Small intestine (tissue), 7 donors: ENCODE measurements around the gene CFAP45. TPM values are rescaled to one million over a fixed set of nuclear protein-coding genes. Genes with fewer than 3 reads are reported as not detected.
A peak's percentile ranks its signal among the peaks of the same experiment; 100 is the strongest.

Source experiments
- DNase-seq, 2 donors: peaks; one replicate each; pipeline versions ENCODE4 v3.0.0 to v3.0.0-alpha.2; 2013
- FAIRE-seq: peaks from 2 replicates; lab custom pipeline; 2012; peaks lifted over from hg19 to GRCh38; lab: Jason Lieb, UNC
- H3K27ac ChIP-seq, 3 donors: one replicate each; pipeline ENCODE4 v1.5.1; 2013; ENCODE audit warnings: low read length in 2 of 3, mild to moderate bottlenecking in 2 of 3, control low read depth in 1 of 3, inconsistent platforms in 1 of 3, low read depth in 1 of 3, moderate library complexity in 1 of 3
- H3K27me3 ChIP-seq, 3 donors: one replicate each; pipeline ENCODE4 v1.6.1; 2013; ENCODE audit warnings: low read length in 3 of 3, inconsistent platforms in 1 of 3; ENCODE audit not compliant: control insufficient read depth in 3 of 3, insufficient read depth in 3 of 3
- H3K36me3 ChIP-seq, 3 donors: one replicate each; pipeline ENCODE4 v1.6.1; 2013; ENCODE audit warnings: low read length in 3 of 3, inconsistent platforms in 1 of 3, low read depth in 1 of 3, mild to moderate bottlenecking in 1 of 3, moderate library complexity in 1 of 3; ENCODE audit not compliant: control insufficient read depth in 3 of 3, insufficient read depth in 2 of 3
- H3K4me1 ChIP-seq, 3 donors: one replicate each; pipeline ENCODE4 v1.6.1; 2013; ENCODE audit warnings: low read length in 2 of 3, inconsistent platforms in 1 of 3, low read depth in 1 of 3, mild to moderate bottlenecking in 1 of 3, moderate library complexity in 1 of 3; ENCODE audit not compliant: control insufficient read depth in 3 of 3, insufficient read depth in 2 of 3
- H3K4me3 ChIP-seq, 3 donors: one replicate each; pipeline ENCODE4 v1.5.1; 2013; ENCODE audit warnings: low read length in 3 of 3, control low read depth in 1 of 3, inconsistent platforms in 1 of 3, low read depth in 1 of 3, mild to moderate bottlenecking in 1 of 3, moderate library complexity in 1 of 3
- H3K9me3 ChIP-seq, 2 donors: one replicate each; pipeline ENCODE4 v1.6.1; 2013; ENCODE audit warnings: low read depth in 1 of 2, low read length in 1 of 2; ENCODE audit not compliant: control insufficient read depth in 2 of 2, insufficient read depth in 1 of 2
- WGBS, 3 donors: extraction: QIAGEN DNeasy Blood & Tissue Kit; methylation state at CpG; one replicate each; pipeline ENCODE4 v1.1.7; 2013; 5-methylcytosine and 5-hydroxymethylcytosine counted together
- polyA plus RNA-seq, 4 donors: library from polyadenylated mRNA; stranded (reverse) in 3 of 4; unstranded in 1 of 4; fragments of 200-250 nt in 3 of 4; fragments of 120-200 nt in 1 of 4; gene quantifications; one replicate each; pipeline versions ENCODE4 v1.2.1 to v1.2.3, GENCODE V29; 2013
- donor health status: healthy with polysubstance abuse.
- donor health status: control.
- donor health status: control.
- donor health status: Bipolar disorder and iron deficiency.
- donor health status: healthy.

Gene CFAP45
- polyA plus RNA-seq, 4 donors, result 0.35 to 1.1 (median 0.36) TPM; not detected in 1

DNA sequence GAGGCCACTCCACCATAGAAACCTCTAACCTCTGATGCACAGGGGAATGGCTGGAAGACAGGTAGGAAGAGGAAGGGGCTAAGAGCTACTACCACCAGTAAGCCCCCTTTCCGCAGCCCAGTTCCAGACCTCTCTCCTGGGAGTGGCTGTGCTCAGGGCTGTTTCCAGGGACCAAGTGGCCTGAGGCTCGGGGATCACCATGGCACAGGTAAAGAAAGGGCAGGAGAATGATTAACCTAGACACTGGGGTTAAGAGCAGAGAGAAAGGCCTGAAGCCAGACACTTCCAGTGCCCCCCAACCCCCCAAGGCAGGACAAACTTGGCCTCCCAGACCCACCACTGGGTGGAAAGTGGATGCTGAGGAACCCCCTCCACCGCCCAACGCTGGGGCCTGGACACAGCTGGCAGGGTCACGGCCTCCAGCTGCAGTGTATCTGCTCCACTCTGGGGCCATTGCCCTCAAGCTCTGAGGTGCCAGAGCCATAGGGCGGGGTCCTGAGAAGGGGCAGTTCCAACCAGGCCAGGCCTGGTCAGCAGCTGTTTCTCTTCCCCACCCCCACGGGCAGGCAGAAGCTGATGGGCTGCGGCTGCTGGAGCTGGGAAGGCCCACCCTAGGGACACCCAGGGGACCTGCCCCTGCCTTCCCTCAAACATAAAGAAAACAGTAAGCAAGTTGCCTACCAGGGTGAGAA is 22.7 kb upstream of the CFAP45 start:
- no peaks in the 10 kb centered on the region for H3K9me3 ChIP-seq
- H3K27me3 ChIP-seq, result no peaks in the 10 kb centered on the region
- FAIRE-seq (no peak), DNase-seq (peak; percentile 45 to 70)
- H3K36me3 ChIP-seq, result peaks cover 0 to 61% (median 10%) of the 10 kb centered on the region in 3 donors
- WGBS, 3 donors, result 26 to 35% (median 34%) methylated on average over 8 of the region's 8 CpGs
- peaks cover 9 to 61% (median 12%) of the 10 kb centered on the region in 3 donors for H3K4me1 ChIP-seq
- H3K4me3 ChIP-seq, result peak overlapping the region; percentile 16 to 95 (median 68)
- peak overlapping the region; percentile 88 to 91 (median 90) for H3K27ac ChIP-seq

DNA sequence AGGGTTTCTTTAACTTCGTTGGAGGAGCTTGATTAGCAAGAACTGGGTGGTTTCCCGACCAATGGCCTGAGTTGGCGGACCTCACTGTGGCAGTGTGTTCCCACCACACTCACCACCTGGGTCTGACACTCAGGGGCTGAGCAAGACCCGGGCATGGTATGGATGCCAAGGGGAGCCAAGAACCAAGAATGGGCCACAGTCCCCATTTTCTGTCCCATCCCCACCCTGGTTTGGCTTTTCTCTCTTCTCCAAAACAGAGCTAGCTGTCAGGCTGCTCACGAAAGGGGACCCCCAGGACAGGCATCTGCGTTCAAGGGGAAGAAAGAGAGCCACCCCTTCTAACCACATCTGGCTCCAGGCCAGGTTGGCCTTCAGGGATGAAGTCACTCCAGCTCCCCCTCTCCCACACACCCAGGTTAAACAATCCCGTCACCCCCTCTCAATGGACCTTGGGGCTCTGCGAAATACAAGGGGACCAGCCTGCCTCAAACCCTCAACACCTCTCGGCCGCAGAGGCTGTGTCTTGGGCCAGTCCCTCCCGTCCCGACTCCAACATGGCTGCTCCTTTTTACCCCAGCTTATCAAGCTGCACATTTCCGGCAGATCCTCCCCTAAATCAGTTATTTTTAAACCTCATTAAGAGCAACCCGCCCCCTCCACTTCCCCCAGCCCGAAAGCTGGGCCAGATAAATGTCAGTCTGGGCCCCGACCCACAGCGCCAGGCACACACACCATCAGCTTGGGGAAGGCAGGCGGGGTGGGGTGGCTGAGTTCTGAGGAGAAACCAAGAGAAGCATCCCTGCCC is 21.9 kb upstream of the CFAP45 start:
- H3K4me3 ChIP-seq, result peak overlapping the region in 2 of 3 donors; percentile 68 to 95
- H3K27ac ChIP-seq, result peak overlapping the region; percentile 88 to 91 (median 90)
- H3K36me3 ChIP-seq, result peaks cover 0 to 59% (median 10%) of the 10 kb centered on the region in 3 donors
- no peaks in the 10 kb centered on the region for H3K9me3 ChIP-seq
- H3K4me1 ChIP-seq, result peaks cover 9 to 58% (median 12%) of the 10 kb centered on the region in 3 donors
- 38 to 67% (median 61%) methylated on average over 17 to 18 of the region's 18 CpGs for WGBS, 3 donors
- FAIRE-seq (no peak), DNase-seq (no peak)
- no peaks in the 10 kb centered on the region for H3K27me3 ChIP-seq

DNA sequence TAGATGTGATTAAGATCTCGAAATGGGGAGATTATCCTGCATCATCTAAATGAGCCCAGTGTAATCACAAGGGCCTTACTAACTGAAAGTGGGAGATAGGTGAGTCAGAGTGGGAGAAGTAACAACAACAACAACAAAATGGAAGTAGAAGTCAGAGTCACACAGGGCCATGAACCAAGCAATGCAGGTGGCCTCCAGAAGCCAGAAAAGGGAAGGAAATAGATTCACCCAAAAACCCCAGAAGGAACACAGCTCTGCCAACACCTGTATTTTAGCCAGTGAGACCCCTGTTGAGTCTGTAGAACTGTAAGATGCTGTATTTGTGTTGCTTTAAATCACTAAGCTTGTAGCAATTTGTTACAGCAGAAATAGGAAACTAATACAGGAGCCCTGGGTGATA is 21.3 kb upstream of the CFAP45 start:
- Histone ChIP-seq H3K27me3 (no peaks in the 10 kb centered on the region), H3K4me1 (peaks cover 12 to 62% (median 15%) of the 10 kb centered on the region in 3 donors), H3K4me3 (no peak overlapping the region), H3K9me3 (no peaks in the 10 kb centered on the region), H3K36me3 (peaks cover 0 to 64% (median 10%) of the 10 kb centered on the region in 3 donors), H3K27ac (peak overlapping the region in 1 of 3 donors; percentile 91)
- WGBS, 3 donors, result 26 to 35% (median 27%) methylated on average over 1 of the region's 1 CpG
- DNase-seq, result no peak
- no peak for FAIRE-seq

DNA sequence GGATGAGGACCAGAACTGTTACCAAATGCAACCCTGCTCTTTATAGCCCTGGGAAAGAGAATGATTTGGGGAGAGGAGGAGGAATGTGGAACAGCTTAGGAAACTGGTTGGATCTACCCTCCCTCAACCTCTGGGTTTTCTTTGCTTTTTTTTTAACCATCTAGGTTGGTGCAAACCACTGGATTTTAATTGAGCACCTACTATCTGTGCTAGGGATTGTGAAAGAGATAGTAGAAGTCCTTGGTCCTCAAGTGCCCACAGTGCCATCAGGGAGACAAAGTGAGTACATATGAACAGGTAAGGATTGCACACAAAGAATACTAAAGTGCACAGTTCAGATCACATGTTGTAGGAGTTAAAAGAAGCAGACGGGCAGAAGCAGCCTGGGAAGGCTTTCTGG is 20.7 kb upstream of the CFAP45 start:
- no peaks in the 10 kb centered on the region for H3K27me3 ChIP-seq
- no peak for DNase-seq
- H3K36me3 ChIP-seq, result peaks cover 0 to 64% (median 10%) of the 10 kb centered on the region in 3 donors
- H3K4me1 ChIP-seq, result peaks cover 12 to 58% (median 15%) of the 10 kb centered on the region in 3 donors
- H3K9me3 ChIP-seq, result no peaks in the 10 kb centered on the region
- H3K4me3 ChIP-seq, result no peak overlapping the region
- H3K27ac ChIP-seq, result peak overlapping the region in 1 of 3 donors; percentile 91
- FAIRE-seq, result no peak
- 57 to 100% (median 69%) methylated on average over 1 of the region's 1 CpG for WGBS, 3 donors

DNA sequence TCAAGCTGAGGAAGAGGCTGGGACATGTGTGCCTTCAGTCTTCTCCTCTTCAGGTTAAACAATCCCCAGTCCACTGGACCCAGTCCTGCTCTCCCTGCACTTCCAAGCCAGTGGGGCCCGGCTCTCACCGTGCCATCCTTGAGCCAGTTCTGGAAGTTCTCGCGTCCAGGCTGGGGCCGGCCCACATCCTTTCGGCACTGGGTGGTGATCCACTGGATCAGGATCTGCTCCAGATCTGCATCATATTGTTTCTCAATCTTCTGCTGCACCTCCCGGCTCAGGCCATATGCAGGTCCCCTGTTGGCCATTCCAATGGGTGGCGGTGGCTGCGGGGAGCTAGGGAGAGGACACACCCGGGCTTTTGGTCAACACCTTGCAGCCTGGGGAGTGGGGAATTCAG is 20.2 kb upstream of the CFAP45 start:
- Histone ChIP-seq H3K4me3 (no peak overlapping the region), H3K36me3 (peaks cover 0 to 69% (median 10%) of the 10 kb centered on the region in 3 donors), H3K4me1 (peaks cover 12 to 58% (median 15%) of the 10 kb centered on the region in 3 donors), H3K9me3 (no peaks in the 10 kb centered on the region), H3K27ac (no peak overlapping the region), H3K27me3 (no peaks in the 10 kb centered on the region)
- WGBS, 3 donors, result 88 to 93% (median 91%) methylated on average over 10 of the region's 10 CpGs
- no peak for DNase-seq
- no peak for FAIRE-seq

DNA sequence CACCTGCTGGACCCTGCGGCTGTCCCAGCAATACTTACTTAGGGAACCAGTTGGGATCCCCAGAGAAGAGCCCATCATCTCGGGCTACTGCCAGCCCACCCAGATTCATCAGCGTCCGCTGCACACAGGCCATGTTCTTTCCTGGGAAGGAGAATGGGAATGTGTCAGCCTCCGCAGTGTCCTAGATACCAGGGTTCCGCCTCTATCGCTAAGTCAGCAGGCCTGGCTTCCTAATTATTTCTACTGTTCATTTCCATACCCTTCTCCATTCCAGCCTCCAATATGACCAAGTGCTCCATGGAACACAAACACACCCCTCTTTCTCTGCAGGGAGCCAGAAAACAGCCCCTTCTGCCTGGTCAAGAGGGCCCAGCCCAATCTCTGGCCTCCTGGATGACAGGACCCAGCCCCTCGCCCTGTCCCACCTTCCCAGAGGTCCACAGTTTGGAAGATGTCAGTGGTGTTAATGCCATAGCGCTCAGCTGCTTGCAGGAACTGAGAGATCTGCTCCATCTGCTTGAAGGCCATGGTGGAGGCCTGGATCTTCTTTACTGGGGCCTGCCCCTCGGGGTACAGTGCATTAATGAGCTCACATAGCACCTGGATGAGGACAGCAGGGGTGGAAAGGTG is 19.4 kb upstream of the CFAP45 start:
- Histone ChIP-seq H3K27ac (peak overlapping the region in 1 of 3 donors; percentile 26), H3K36me3 (peaks cover 0 to 69% (median 10%) of the 10 kb centered on the region in 3 donors), H3K27me3 (no peaks in the 10 kb centered on the region), H3K9me3 (no peaks in the 10 kb centered on the region), H3K4me3 (no peak overlapping the region), H3K4me1 (peaks cover 12 to 58% (median 15%) of the 10 kb centered on the region in 3 donors)
- 89 to 95% (median 94%) methylated on average over 10 of the region's 10 CpGs for WGBS, 3 donors
- no peak for FAIRE-seq
- no peak for DNase-seq

DNA sequence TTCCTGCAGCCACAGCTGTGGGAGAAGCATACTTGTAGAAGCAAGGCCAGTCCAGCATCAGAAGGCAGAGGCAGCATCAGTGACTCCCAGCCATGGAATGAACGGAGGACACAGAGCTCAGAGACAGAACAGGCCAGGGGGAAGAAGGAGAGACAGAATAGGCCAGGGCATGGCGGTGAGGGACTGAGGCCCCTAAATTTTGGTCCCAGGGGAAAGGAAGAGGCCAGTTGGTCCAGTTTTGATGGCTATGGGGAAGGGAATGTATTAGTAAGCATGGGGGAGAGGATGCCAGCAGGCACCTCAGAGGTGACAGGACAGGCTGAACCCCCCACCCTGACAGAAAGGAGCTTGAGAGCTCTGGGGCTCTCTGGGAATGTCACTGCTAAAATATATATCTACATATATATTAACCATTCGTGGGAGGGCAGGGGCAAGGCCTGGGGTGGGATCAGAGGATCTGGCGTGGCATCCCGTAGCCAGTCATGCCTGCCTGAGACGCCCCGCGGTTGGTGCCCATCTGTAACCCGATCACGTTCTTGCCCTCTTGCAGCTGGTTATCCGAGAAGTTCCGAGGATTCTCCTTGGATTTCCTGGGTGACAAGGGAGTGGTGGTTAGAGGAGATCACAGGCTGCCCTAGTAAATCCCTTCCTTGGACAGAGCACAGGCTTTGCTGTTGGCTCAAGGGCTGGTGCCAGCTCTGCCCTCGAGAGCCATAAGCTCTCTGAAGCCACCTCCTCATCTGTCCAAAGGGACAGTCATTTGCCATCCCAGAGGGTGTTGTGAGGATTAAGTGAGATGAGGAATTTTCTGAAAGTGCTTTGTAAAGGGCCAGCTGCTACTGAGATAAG is 18.6 kb upstream of the CFAP45 start:
- peaks cover 15 to 56% (median 17%) of the 10 kb centered on the region in 3 donors for H3K4me1 ChIP-seq

More for the DNA sequence above, 18.6 kb upstream of the CFAP45 start:
- no peak overlapping the region for H3K4me3 ChIP-seq
- FAIRE-seq (no peak), DNase-seq (no peak)
- H3K36me3 ChIP-seq, result peaks cover 0 to 67% (median 10%) of the 10 kb centered on the region in 3 donors
- 80 to 90% (median 86%) methylated on average over 13 of the region's 13 CpGs for WGBS, 3 donors
- peak overlapping the region in 1 of 3 donors; percentile 38 for H3K27ac ChIP-seq
- H3K9me3 ChIP-seq, result no peaks in the 10 kb centered on the region
- H3K27me3 ChIP-seq, result no peaks in the 10 kb centered on the region
